ENCODE measurements around the gene UFSP2. TPM values are rescaled to one million over a fixed set of nuclear protein-coding genes. Genes with fewer than 3 reads are reported as not detected.

The UFSP2 gene
- total RNA-seq, 1 donor from 2014 or later = 27.4 TPM

- H3K9me3 Mint-ChIP-seq (ENCODE audit: unreplicated experiment) = no peaks in the 10 kb centered on the region
- H3K36me3 Mint-ChIP-seq (ENCODE audit: low read depth, unreplicated experiment) = no peaks in the 10 kb centered on the region
- DNase-seq (ENCODE audit: low spot score) = no peak
- H3K27me3 Mint-ChIP-seq (ENCODE audit: unreplicated experiment) = no peaks in the 10 kb centered on the region
- no peak overlapping the region for H3K27ac Mint-ChIP-seq (ENCODE audit: unreplicated experiment)
- H3K4me1 Mint-ChIP-seq (ENCODE audit: unreplicated experiment) = peaks cover 9% of the 10 kb centered on the region
- TF ChIP-seq, protein P1, sequence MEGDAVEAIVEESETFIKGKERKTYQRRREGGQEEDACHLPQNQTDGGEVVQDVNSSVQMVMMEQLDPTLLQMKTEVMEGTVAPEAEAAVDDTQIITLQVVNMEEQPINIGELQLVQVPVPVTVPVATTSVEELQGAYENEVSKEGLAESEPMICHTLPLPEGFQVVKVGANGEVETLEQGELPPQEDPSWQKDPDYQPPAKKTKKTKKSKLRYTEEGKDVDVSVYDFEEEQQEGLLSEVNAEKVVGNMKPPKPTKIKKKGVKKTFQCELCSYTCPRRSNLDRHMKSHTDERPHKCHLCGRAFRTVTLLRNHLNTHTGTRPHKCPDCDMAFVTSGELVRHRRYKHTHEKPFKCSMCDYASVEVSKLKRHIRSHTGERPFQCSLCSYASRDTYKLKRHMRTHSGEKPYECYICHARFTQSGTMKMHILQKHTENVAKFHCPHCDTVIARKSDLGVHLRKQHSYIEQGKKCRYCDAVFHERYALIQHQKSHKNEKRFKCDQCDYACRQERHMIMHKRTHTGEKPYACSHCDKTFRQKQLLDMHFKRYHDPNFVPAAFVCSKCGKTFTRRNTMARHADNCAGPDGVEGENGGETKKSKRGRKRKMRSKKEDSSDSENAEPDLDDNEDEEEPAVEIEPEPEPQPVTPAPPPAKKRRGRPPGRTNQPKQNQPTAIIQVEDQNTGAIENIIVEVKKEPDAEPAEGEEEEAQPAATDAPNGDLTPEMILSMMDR (IDR thresholded peaks at IDR 0.05; ENCODE audit: unreplicated experiment) = no peak
- no peak overlapping the region for H3K4me3 Mint-ChIP-seq (ENCODE audit: unreplicated experiment)
These were observed 31.4 kb upstream of the UFSP2 start for GRCh38 chr4:185457136-185457535.

DNA sequence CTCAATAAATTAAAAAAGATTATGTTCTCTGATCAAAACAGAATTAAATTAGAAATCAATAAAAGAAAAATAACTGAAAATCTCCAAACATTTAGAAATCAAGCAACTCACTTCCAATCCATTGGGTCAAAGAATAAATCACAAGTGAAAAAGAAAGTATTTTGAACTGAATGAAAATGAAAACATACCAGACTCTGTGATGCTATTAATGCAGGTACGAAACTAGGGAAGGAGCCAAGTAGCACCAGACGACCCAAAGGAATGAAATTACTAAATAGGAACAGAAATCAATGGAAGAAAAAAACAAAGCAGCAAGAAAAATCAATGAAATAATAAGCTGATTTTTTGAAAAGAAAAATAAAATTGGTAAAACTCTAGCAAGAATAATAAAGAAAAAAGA lies 30.4 kb upstream of the UFSP2 start:
- H3K27me3 Mint-ChIP-seq (ENCODE audit: unreplicated experiment) = no peaks in the 10 kb centered on the region
- peaks cover 10% of the 10 kb centered on the region for H3K4me1 Mint-ChIP-seq (ENCODE audit: unreplicated experiment)
- H3K9me3 Mint-ChIP-seq (ENCODE audit: unreplicated experiment) = no peaks in the 10 kb centered on the region
- no peak overlapping the region for H3K4me3 Mint-ChIP-seq (ENCODE audit: unreplicated experiment)
- TF ChIP-seq, protein P1 (IDR thresholded peaks at IDR 0.05; ENCODE audit: unreplicated experiment) = no peak
- no peak for DNase-seq (ENCODE audit: low spot score)
- H3K27ac Mint-ChIP-seq (ENCODE audit: unreplicated experiment) = no peak overlapping the region
- H3K36me3 Mint-ChIP-seq (ENCODE audit: low read depth, unreplicated experiment) = no peaks in the 10 kb centered on the region

GRCh38 chr4:185445209-185445608 lies 19.4 kb upstream of the UFSP2 start:
- no peak for DNase-seq (ENCODE audit: low spot score)
- no peaks in the 10 kb centered on the region for H3K4me1 Mint-ChIP-seq (ENCODE audit: unreplicated experiment)
- TF ChIP-seq, protein P1 (IDR thresholded peaks at IDR 0.05; ENCODE audit: unreplicated experiment) = no peak
- no peaks in the 10 kb centered on the region for H3K9me3 Mint-ChIP-seq (ENCODE audit: unreplicated experiment)
- H3K27me3 Mint-ChIP-seq (ENCODE audit: unreplicated experiment) = no peaks in the 10 kb centered on the region
- H3K27ac Mint-ChIP-seq (ENCODE audit: unreplicated experiment) = no peak overlapping the region
- no peaks in the 10 kb centered on the region for H3K36me3 Mint-ChIP-seq (ENCODE audit: low read depth, unreplicated experiment)
- H3K4me3 Mint-ChIP-seq (ENCODE audit: unreplicated experiment) = no peak overlapping the region

DNA sequence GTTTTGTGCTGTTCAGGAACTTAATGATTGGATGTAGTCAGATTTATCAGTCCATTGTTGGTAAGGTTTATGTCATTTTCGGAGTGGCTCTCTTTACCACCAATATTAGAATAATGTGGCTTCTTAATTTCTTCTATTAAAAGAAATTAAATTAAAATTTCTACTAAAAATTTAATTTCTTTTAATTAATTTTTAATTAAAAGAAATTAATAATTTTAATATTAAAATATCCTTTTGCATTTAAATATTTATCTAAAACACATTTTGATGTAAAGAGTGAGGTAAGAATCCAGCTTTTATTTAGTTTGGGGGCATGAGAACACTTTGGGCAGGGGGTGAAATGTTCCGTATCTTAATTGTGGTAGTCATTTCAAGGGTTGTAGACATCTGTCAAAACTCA lies 15.7 kb upstream of the UFSP2 start:
- Mint-ChIP-seq H3K4me1 (ENCODE audit: unreplicated experiment) (no peaks in the 10 kb centered on the region), H3K9me3 (ENCODE audit: unreplicated experiment) (no peaks in the 10 kb centered on the region), H3K27me3 (ENCODE audit: unreplicated experiment) (no peaks in the 10 kb centered on the region), H3K36me3 (ENCODE audit: low read depth, unreplicated experiment) (no peaks in the 10 kb centered on the region), H3K27ac (ENCODE audit: unreplicated experiment) (no peak overlapping the region), H3K4me3 (ENCODE audit: unreplicated experiment) (no peak overlapping the region)
- TF ChIP-seq, protein P1 (IDR thresholded peaks at IDR 0.05; ENCODE audit: unreplicated experiment) = no peak
- no peak for DNase-seq (ENCODE audit: low spot score)

DNA sequence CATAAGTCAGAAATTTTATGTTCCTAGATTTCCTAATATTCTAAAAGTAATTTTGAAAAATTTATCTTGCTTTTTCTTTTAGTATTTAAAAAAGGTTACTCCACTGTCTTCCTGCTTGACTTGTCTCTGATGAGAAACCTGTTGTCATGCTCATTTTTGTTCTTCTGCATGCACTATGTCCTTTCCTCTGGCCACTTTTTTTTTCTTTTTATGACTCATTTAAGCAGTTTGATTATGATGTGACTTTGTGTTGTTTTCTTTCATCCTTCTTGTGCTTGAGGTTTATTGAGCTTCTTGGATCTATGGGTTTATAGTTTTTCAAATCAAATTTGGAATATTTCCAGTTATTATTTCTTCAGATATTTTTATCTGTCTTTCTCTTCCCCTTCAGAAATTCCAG lies 12.0 kb upstream of the UFSP2 start:
- DNase-seq (ENCODE audit: low spot score) = no peak
- H3K36me3 Mint-ChIP-seq (ENCODE audit: low read depth, unreplicated experiment) = no peaks in the 10 kb centered on the region
- TF ChIP-seq, protein P1 (IDR thresholded peaks at IDR 0.05; ENCODE audit: unreplicated experiment) = no peak
- no peaks in the 10 kb centered on the region for H3K9me3 Mint-ChIP-seq (ENCODE audit: unreplicated experiment)
- H3K27me3 Mint-ChIP-seq (ENCODE audit: unreplicated experiment) = no peaks in the 10 kb centered on the region
- no peaks in the 10 kb centered on the region for H3K4me1 Mint-ChIP-seq (ENCODE audit: unreplicated experiment)
- no peak overlapping the region for H3K4me3 Mint-ChIP-seq (ENCODE audit: unreplicated experiment)
- H3K27ac Mint-ChIP-seq (ENCODE audit: unreplicated experiment) = no peak overlapping the region

Measured in endothelial cell (in vitro differentiated cells).